Measurements from ENCODE around the gene TPI1. TPM values are rescaled to one million over a fixed set of nuclear protein-coding genes. Genes with fewer than 3 reads are reported as not detected.
A peak's percentile ranks its signal among the peaks of the same experiment; 100 is the strongest.

TPI1 gene
- total RNA-seq, 6 donors from 2014 or later, result 137 to 407 (median 309) TPM

DNA sequence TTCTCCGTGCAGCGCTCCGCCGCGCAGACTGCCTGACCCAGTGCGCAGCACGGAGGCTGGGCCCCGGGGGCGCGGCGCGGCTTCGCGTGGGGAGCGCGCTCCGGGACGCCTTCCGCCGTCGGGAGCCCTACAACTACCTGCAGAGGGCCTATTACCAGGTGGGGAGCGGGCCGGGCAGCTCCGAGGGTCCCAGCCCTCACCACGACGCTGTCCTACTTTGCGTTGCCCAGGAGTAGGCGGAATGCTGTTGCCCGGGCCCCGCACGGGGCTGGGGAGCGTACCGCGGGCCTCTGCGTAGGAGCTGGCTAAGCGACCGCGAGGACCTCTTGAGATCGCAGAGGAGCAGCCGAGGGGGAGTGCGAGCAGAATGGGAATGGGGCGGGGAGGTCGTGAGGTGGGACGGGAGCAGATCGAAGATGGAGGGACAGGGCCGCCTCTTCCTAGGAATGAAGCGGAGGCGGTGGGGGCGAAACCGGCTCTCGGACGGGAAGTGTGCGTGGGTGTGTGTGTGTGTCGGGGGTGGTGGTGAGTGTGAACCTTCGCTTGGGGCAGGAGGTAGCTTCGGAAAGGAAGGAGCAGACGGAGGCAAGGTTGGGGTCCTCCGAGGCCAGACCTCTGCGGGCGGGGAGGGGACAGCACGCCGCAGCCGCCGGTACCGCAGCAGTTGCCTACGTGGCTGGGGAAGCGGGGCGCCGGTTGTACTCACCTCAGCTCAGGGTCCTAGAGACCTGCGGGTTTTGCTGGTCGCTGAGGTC lies 38.4 kb upstream of the TPI1 start:
- peaks cover 0 to 23% (median 8%) of the 10 kb centered on the region in 4 donors for H3K27me3 ChIP-seq
- DNase-seq, result peak; percentile 37 to 82
- TF ChIP-seq POLR2AphosphoS5 (IDR thresholded peaks at IDR 0.05), result peak in 1 of 2 donors; percentile 28
- TF ChIP-seq, protein P1, sequence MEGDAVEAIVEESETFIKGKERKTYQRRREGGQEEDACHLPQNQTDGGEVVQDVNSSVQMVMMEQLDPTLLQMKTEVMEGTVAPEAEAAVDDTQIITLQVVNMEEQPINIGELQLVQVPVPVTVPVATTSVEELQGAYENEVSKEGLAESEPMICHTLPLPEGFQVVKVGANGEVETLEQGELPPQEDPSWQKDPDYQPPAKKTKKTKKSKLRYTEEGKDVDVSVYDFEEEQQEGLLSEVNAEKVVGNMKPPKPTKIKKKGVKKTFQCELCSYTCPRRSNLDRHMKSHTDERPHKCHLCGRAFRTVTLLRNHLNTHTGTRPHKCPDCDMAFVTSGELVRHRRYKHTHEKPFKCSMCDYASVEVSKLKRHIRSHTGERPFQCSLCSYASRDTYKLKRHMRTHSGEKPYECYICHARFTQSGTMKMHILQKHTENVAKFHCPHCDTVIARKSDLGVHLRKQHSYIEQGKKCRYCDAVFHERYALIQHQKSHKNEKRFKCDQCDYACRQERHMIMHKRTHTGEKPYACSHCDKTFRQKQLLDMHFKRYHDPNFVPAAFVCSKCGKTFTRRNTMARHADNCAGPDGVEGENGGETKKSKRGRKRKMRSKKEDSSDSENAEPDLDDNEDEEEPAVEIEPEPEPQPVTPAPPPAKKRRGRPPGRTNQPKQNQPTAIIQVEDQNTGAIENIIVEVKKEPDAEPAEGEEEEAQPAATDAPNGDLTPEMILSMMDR (IDR thresholded peaks at IDR 0.05), result no peak
- peak in 1 of 4 donors; percentile 19 for TF ChIP-seq POLR2A (IDR thresholded peaks at IDR 0.05)
- TF ChIP-seq EP300 (IDR thresholded peaks at IDR 0.05), result no peak
- H3K4me1 ChIP-seq, result peaks cover 15 to 34% (median 28%) of the 10 kb centered on the region in 4 donors
- H3K9me3 ChIP-seq, result no peaks in the 10 kb centered on the region
- H3K4me3 ChIP-seq, result peak overlapping the region; percentile 33 to 81 (median 72)
- H3K27ac ChIP-seq, result peak overlapping the region; percentile 42 to 83 (median 64)
- peaks cover 0 to 8% (median 0%) of the 10 kb centered on the region in 4 donors for H3K36me3 ChIP-seq
- WGBS, 2 donors, result 2 to 3% methylated on average over 41 to 48 of the region's 71 CpGs
- peak in 1 of 2 donors; percentile 41 for ATAC-seq (ENCODE audit: low FRiP score in 2 of 2)

DNA sequence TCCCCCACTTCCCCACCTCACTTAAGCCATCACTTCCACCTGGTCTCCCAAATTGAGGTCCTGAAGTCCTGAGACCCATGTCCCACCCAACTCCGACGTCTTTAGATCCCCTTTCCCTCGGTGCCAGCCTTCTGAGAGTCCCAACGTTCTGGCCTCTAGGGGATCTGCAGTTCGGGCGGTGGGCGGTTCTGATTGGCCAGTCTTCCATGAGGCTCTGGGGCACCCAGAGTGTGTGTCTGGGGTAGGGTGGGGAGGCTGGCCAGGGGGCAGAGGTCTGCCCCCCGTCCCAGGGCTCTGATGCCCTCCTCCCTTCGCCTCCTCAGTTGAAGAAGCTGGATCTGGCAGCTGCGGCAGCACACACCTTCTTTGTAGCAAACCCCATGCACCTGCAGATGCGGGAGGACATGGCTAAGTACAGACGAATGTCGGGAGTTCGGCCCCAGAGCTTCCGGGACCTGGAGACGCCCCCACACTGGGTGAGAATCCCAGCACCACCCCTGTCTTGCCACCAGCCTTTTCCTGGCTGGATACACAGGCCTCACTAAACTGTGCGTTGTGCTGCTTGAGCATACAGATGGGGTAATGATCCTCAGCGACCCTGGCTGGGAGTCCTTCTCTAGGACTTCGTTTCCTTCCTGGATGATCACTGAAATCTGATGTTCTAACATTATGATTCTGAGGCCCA lies 37.7 kb upstream of the TPI1 start:
- Histone ChIP-seq H3K4me3 (peak overlapping the region; percentile 33 to 81 (median 72)), H3K27me3 (peaks cover 0 to 23% (median 7%) of the 10 kb centered on the region in 4 donors), H3K4me1 (peaks cover 15 to 34% (median 28%) of the 10 kb centered on the region in 4 donors), H3K36me3 (peaks cover 0 to 10% (median 0%) of the 10 kb centered on the region in 4 donors), H3K9me3 (no peaks in the 10 kb centered on the region), H3K27ac (peak overlapping the region; percentile 42 to 83 (median 64))
- DNase-seq, result no peak
- 57 to 78% methylated on average over 17 to 19 of the region's 19 CpGs for WGBS, 2 donors
- TF ChIP-seq POLR2A (IDR thresholded peaks at IDR 0.05), result no peak
- TF ChIP-seq EP300 (IDR thresholded peaks at IDR 0.05), result no peak
- no peak for ATAC-seq (ENCODE audit: low FRiP score in 2 of 2)

DNA sequence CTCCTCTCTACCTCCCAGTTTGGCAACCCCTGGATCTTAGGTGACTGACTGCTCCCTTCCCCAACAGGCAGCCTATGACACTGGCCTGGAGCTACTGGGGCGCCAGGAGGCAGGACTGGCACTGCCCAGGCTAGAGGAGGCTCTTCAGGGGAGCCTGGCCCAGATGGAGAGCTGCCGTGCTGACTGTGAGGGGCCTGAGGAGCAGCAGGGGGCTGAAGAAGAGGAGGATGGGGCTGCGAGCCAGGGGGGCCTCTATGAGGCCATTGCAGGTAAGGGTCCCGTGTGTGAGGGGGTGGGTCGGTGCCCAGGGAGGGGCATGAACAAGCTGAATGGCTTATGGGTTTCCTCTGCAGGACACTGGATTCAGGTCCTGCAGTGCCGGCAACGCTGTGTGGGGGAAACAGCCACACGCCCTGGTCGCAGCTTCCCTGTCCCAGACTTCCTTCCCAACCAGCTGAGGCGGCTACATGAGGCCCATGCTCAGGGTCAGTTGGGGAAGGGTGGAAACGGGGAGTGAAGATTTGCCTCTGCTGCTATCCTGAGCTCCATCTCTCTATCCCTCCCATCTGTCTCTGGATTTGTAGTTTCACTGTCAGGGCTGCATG lies 36.9 kb upstream of the TPI1 start:
- no peak for DNase-seq
- H3K27ac ChIP-seq, result no peak overlapping the region
- no peak for ATAC-seq (ENCODE audit: low FRiP score in 2 of 2)

DNA sequence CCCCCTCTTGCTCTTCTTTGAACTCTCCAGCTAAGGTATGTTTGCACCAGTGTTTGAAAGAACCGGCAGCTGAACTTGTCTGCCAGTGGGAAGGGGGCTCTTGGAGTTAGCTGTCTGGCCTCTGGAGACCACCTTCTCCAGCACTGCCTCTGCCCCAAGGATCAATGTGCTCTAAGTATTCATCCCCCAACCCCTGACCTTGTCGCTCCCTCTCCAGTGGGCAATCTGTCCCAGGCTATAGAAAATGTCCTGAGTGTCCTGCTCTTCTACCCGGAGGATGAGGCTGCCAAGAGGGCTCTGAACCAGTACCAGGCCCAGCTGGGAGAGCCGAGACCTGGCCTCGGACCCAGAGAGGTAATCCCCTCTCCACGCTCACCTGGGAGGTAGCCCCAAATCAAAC lies 36.3 kb upstream of the TPI1 start:
- WGBS, 2 donors, result 91 to 94% methylated on average over 6 of the region's 6 CpGs
- H3K4me3 ChIP-seq, result no peak overlapping the region

More for the DNA sequence above, 36.9 kb upstream of the TPI1 start:
- Histone ChIP-seq H3K27me3 (peaks cover 0 to 23% (median 5%) of the 10 kb centered on the region in 4 donors), H3K4me3 (no peak overlapping the region), H3K9me3 (no peaks in the 10 kb centered on the region), H3K4me1 (peaks cover 15 to 31% (median 25%) of the 10 kb centered on the region in 4 donors), H3K36me3 (peaks cover 0 to 10% (median 0%) of the 10 kb centered on the region in 4 donors)
- WGBS, 2 donors, result 74 to 90% methylated on average over 5 to 11 of the region's 11 CpGs
- TF ChIP-seq, protein P1 (IDR thresholded peaks at IDR 0.05), result no peak
- no peak for TF ChIP-seq POLR2A (IDR thresholded peaks at IDR 0.05)
- TF ChIP-seq POLR2AphosphoS5 (IDR thresholded peaks at IDR 0.05), result no peak
- no peak for TF ChIP-seq EP300 (IDR thresholded peaks at IDR 0.05)

More for the DNA sequence above, 36.3 kb upstream of the TPI1 start:
- H3K36me3 ChIP-seq, result peaks cover 0 to 10% (median 0%) of the 10 kb centered on the region in 4 donors
- peaks cover 0 to 23% (median 5%) of the 10 kb centered on the region in 4 donors for H3K27me3 ChIP-seq
- H3K4me1 ChIP-seq, result peaks cover 15 to 30% (median 24%) of the 10 kb centered on the region in 4 donors
- H3K9me3 ChIP-seq, result no peaks in the 10 kb centered on the region
- no peak overlapping the region for H3K27ac ChIP-seq
- no peak for ATAC-seq (ENCODE audit: low FRiP score in 2 of 2)
- DNase-seq, result no peak
- no peak for TF ChIP-seq POLR2A (IDR thresholded peaks at IDR 0.05)
- no peak for TF ChIP-seq EP300 (IDR thresholded peaks at IDR 0.05)
- TF ChIP-seq POLR2AphosphoS5 (IDR thresholded peaks at IDR 0.05), result no peak
- TF ChIP-seq, protein P1 (IDR thresholded peaks at IDR 0.05), result no peak
